Choroid plexus epithelial cell (primary cell): ENCODE measurements around the gene TPPP3.

ENCODE experiments used
- DNase-seq: peaks from one replicate; pipeline ENCODE4 v3.0.0-alpha.2; 2010; ENCODE audit warnings: low read depth
- H3K4me3 ChIP-seq: 2 replicates; pipeline ENCODE4 v1.5.1; 2011; ENCODE audit warnings: low read depth, mild to moderate bottlenecking, control low read depth, low read length, moderate library complexity
- CTCF ChIP-seq: conservative IDR thresholded peaks from 2 replicates; pipeline ENCODE4 v1.5.1; 2011; ENCODE audit warnings: low read depth, mild to moderate bottlenecking, control low read depth, inconsistent platforms, low read length, moderate library complexity

TPPP3 gene

GRCh38 chr16:67404740-67405226 lies 11.5 kb upstream of the TPPP3 start:
- no peak overlapping the region for H3K4me3 ChIP-seq
- no peak for TF ChIP-seq CTCF
- no peak for DNase-seq

GRCh38 chr16:67403976-67404555 lies 10.8 kb upstream of the TPPP3 start:
- TF ChIP-seq CTCF, result no peak
- DNase-seq, result no peak
- no peak overlapping the region for H3K4me3 ChIP-seq

- TF ChIP-seq CTCF, result no peak
- no peak overlapping the region for H3K4me3 ChIP-seq
Measured at GRCh38 chr16:67400901-67401300, 7.6 kb upstream of the TPPP3 start.

GRCh38 chr16:67399749-67400704 lies 6.7 kb upstream of the TPPP3 start:
- DNase-seq, result no peak
- no peak overlapping the region for H3K4me3 ChIP-seq

More at GRCh38 chr16:67400901-67401300, 7.6 kb upstream of the TPPP3 start:
- no peak for DNase-seq

GRCh38 chr16:67399218-67399733 lies 6.0 kb upstream of the TPPP3 start:
- DNase-seq, result no peak
- peak; percentile 71 for TF ChIP-seq CTCF
- no peak overlapping the region for H3K4me3 ChIP-seq

More at GRCh38 chr16:67399749-67400704, 6.7 kb upstream of the TPPP3 start:
- TF ChIP-seq CTCF, result no peak

- DNase-seq, result no peak
- no peak overlapping the region for H3K4me3 ChIP-seq
- no peak for TF ChIP-seq CTCF
Measured at GRCh38 chr16:67398546-67399217, 5.4 kb upstream of the TPPP3 start.
